Measurements from ENCODE around the gene MT3.

- TF ChIP-seq, protein P1, sequence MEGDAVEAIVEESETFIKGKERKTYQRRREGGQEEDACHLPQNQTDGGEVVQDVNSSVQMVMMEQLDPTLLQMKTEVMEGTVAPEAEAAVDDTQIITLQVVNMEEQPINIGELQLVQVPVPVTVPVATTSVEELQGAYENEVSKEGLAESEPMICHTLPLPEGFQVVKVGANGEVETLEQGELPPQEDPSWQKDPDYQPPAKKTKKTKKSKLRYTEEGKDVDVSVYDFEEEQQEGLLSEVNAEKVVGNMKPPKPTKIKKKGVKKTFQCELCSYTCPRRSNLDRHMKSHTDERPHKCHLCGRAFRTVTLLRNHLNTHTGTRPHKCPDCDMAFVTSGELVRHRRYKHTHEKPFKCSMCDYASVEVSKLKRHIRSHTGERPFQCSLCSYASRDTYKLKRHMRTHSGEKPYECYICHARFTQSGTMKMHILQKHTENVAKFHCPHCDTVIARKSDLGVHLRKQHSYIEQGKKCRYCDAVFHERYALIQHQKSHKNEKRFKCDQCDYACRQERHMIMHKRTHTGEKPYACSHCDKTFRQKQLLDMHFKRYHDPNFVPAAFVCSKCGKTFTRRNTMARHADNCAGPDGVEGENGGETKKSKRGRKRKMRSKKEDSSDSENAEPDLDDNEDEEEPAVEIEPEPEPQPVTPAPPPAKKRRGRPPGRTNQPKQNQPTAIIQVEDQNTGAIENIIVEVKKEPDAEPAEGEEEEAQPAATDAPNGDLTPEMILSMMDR (IDR thresholded peaks at IDR 0.05; ENCODE audit: low read depth, low read length): no peak
- no peak for TF ChIP-seq EZH2phosphoT487 (IDR thresholded peaks at IDR 0.05; ENCODE audit: low read depth)
These were observed 34.9 kb upstream of the MT3 start for GRCh38 chr16:56554441-56554840.

Measured in OCI-LY3 (cell line).